Measurements from ENCODE around the gene SLC25A38. TPM values are rescaled to one million over a fixed set of nuclear protein-coding genes. Genes with fewer than 3 reads are reported as not detected.

SLC25A38 gene
- total RNA-seq, 4 donors from 2014 or later = 14.8 to 19.6 (median 15.7) TPM

GRCh38 chr3:39378957-39379777 lies 4.0 kb upstream of the SLC25A38 start:
- DNase-seq (ENCODE audit: low spot score in 2 of 2) = no peak
- TF ChIP-seq EP300 (IDR thresholded peaks at IDR 0.05) (no peak), CTCF (IDR thresholded peaks at IDR 0.05) (no peak), POLR2AphosphoS5 (IDR thresholded peaks at IDR 0.05) (no peak), POLR2A (IDR thresholded peaks at IDR 0.05) (no peak)
- 93% methylated on average over 10 of the region's 10 CpGs for WGBS
- Histone ChIP-seq H3K4me1 (peaks cover 6% of the 10 kb centered on the region), H3K9me3 (no peaks in the 10 kb centered on the region), H3K4me3 (no peak overlapping the region), H3K27ac (no peak overlapping the region), H3K36me3 (no peaks in the 10 kb centered on the region), H3K27me3 (no peaks in the 10 kb centered on the region)

GRCh38 chr3:39379778-39380155 lies 3.4 kb upstream of the SLC25A38 start:
- Histone ChIP-seq H3K9me3 (no peaks in the 10 kb centered on the region), H3K27ac (no peak overlapping the region), H3K36me3 (no peaks in the 10 kb centered on the region), H3K4me3 (no peak overlapping the region), H3K27me3 (no peaks in the 10 kb centered on the region), H3K4me1 (peaks cover 11% of the 10 kb centered on the region)
- no peak for TF ChIP-seq EP300 (IDR thresholded peaks at IDR 0.05)
- TF ChIP-seq POLR2AphosphoS5 (IDR thresholded peaks at IDR 0.05) = no peak
- no peak for TF ChIP-seq POLR2A (IDR thresholded peaks at IDR 0.05)
- no peak for TF ChIP-seq CTCF (IDR thresholded peaks at IDR 0.05)
- no peak for DNase-seq (ENCODE audit: low spot score in 2 of 2)
- WGBS = 74% methylated on average over 5 of the region's 5 CpGs

- no peak for DNase-seq (ENCODE audit: low spot score in 2 of 2)
- WGBS = 77% methylated on average over 3 of the region's 3 CpGs
- H3K27me3 ChIP-seq = no peaks in the 10 kb centered on the region
- H3K4me3 ChIP-seq = no peak overlapping the region
- no peak overlapping the region for H3K27ac ChIP-seq
- H3K4me1 ChIP-seq = peaks cover 22% of the 10 kb centered on the region
- no peak for TF ChIP-seq POLR2A (IDR thresholded peaks at IDR 0.05)
- TF ChIP-seq POLR2AphosphoS5 (IDR thresholded peaks at IDR 0.05) = no peak
- TF ChIP-seq EP300 (IDR thresholded peaks at IDR 0.05) = no peak
- TF ChIP-seq CTCF (IDR thresholded peaks at IDR 0.05) = no peak
- H3K9me3 ChIP-seq = no peaks in the 10 kb centered on the region
- no peaks in the 10 kb centered on the region for H3K36me3 ChIP-seq
Observed at GRCh38 chr3:39381432-39381831, 1.7 kb upstream of the SLC25A38 start.

GRCh38 chr3:39383881-39384664 lies 903 bp downstream of the SLC25A38 start:
- 1% methylated on average over 39 of the region's 66 CpGs for WGBS
- Histone ChIP-seq H3K27ac (peak overlapping the region; percentile 96), H3K9me3 (no peaks in the 10 kb centered on the region), H3K4me3 (peak overlapping the region; percentile 88), H3K4me1 (peaks cover 22% of the 10 kb centered on the region), H3K27me3 (no peaks in the 10 kb centered on the region), H3K36me3 (no peaks in the 10 kb centered on the region)
- no peak for TF ChIP-seq EP300 (IDR thresholded peaks at IDR 0.05)
- peak in 1 of 3 donors; percentile 49 for TF ChIP-seq POLR2AphosphoS5 (IDR thresholded peaks at IDR 0.05)
- TF ChIP-seq CTCF (IDR thresholded peaks at IDR 0.05) = peak in 1 of 2 donors; percentile 41
- peak in 1 of 2 donors; percentile 66 for TF ChIP-seq POLR2A (IDR thresholded peaks at IDR 0.05)
- peak; percentile 97 to 98 for DNase-seq (ENCODE audit: low spot score in 2 of 2)

GRCh38 chr3:39384665-39385000 lies 1.5 kb downstream of the SLC25A38 start:
- DNase-seq (ENCODE audit: low spot score in 2 of 2) = no peak
- Histone ChIP-seq H3K27ac (peak overlapping the region; percentile 96), H3K4me1 (peaks cover 22% of the 10 kb centered on the region), H3K27me3 (no peaks in the 10 kb centered on the region), H3K9me3 (no peaks in the 10 kb centered on the region), H3K4me3 (peak overlapping the region; percentile 88), H3K36me3 (no peaks in the 10 kb centered on the region)
- 67% methylated on average over 14 of the region's 14 CpGs for WGBS
- TF ChIP-seq EP300 (IDR thresholded peaks at IDR 0.05) = no peak
- no peak for TF ChIP-seq CTCF (IDR thresholded peaks at IDR 0.05)
- no peak for TF ChIP-seq POLR2A (IDR thresholded peaks at IDR 0.05)
- TF ChIP-seq POLR2AphosphoS5 (IDR thresholded peaks at IDR 0.05) = no peak

All from suprapubic skin (tissue), 4 donors.